SK-N-SH (cell line): Measurements from ENCODE around the gene TBC1D8. TPM values are rescaled to one million over a fixed set of nuclear protein-coding genes. Genes with fewer than 3 reads are reported as not detected.

Experiments
- CTCF ChIA-PET: fragments of 300-600, 350-600 bp; formaldehyde crosslinking; extraction: SDS; loops from one replicate; lab custom pipeline; 2021; lab: Yijun Ruan, JAX
- POLR2A ChIA-PET: fragments of 350-600 bp; sonication (Branson Sonifier 250); formaldehyde crosslinking; extraction: SDS; loops from one replicate; lab custom pipeline; 2020; ENCODE audit warnings: antibody characterized with exemption, inconsistent platforms; lab: Yijun Ruan, JAX
- DNase-seq: peaks from one replicate; pipeline ENCODE4 v3.0.0; 2012
- H2AFZ ChIP-seq: fragments of 200-600 bp; sonication (generic); 2 replicates; pipeline ENCODE4 v1.8.1; 2016; ENCODE audit warnings: antibody characterized with exemption, mild to moderate bottlenecking, low read depth
- H3F3A ChIP-seq: fragments of 200-600 bp; sonication (generic); replicated peaks from 2 replicates; pipeline ENCODE3; 2016; ENCODE audit warnings: antibody characterized with exemption, mild to moderate bottlenecking; ENCODE audit not compliant: insufficient read depth
- H3K27ac ChIP-seq, 2 experiments: fragments of 200-500 bp in 1 of 2; fragments of 200-600 bp in 1 of 2; sonication (Bioruptor generic) in 1 of 2; sonication (generic), shearing (Covaris generic) in 1 of 2; 2 replicates each; pipeline versions ENCODE4 v1.5.1 to v1.6.1; 2014 to 2016; ENCODE audit warnings: low read depth in 2 of 2, inconsistent platforms in 1 of 2, low read length in 1 of 2, mild to moderate bottlenecking in 1 of 2, mixed read lengths in 1 of 2
- H3K27me3 ChIP-seq: fragments of 200-600 bp; sonication (generic), shearing (Covaris generic); 2 replicates; pipeline ENCODE4 v1.6.1; 2016; ENCODE audit warnings: mixed run types; ENCODE audit not compliant: insufficient read depth
- H3K36me3 ChIP-seq, 2 experiments: fragments of 200-500 bp in 1 of 2; fragments of 200-600 bp in 1 of 2; sonication (Bioruptor generic) in 1 of 2; sonication (generic) in 1 of 2; replicated peaks in 1 of 2; 2 replicates each; pipeline versions ENCODE3 to v1.5.1; 2014 to 2016; ENCODE audit warnings: low read length in 1 of 2, mild to moderate bottlenecking in 1 of 2; ENCODE audit not compliant: insufficient read depth in 2 of 2, control insufficient read depth in 1 of 2
- H3K4me1 ChIP-seq, 2 experiments: fragments of 200-500 bp in 1 of 2; fragments of 200-600 bp in 1 of 2; sonication (Bioruptor generic) in 1 of 2; sonication (generic), shearing (Covaris generic) in 1 of 2; 2 replicates each; pipeline versions ENCODE4 v1.5.1 to v1.6.1; 2014 to 2016; ENCODE audit warnings: low read depth in 1 of 2, low read length in 1 of 2, mixed run types in 1 of 2; ENCODE audit not compliant: insufficient read depth in 2 of 2, control insufficient read depth in 1 of 2
- H3K4me2 ChIP-seq: fragments of 200-600 bp; sonication (generic), shearing (Covaris generic); 2 replicates; pipeline ENCODE4 v1.6.1; 2017; ENCODE audit warnings: mixed run types
- H3K4me3 ChIP-seq, 2 experiments: fragments of 200-500 bp in 1 of 2; fragments of 200-600 bp in 1 of 2; sonication (Bioruptor generic) in 1 of 2; sonication (generic), shearing (Covaris generic) in 1 of 2; 2 replicates each; pipeline versions ENCODE4 v1.5.1 to v1.8.1; 2014 to 2016; ENCODE audit warnings: low read depth in 2 of 2, inconsistent platforms in 1 of 2, low read length in 1 of 2, mild to moderate bottlenecking in 1 of 2, mixed read lengths in 1 of 2, moderate library complexity in 1 of 2
- H3K79me2 ChIP-seq: fragments of 200-600 bp; sonication (generic); 2 replicates; pipeline ENCODE4 v1.8.1; 2017; ENCODE audit warnings: mild to moderate bottlenecking; ENCODE audit not compliant: insufficient read depth
- H3K9ac ChIP-seq: fragments of 200-600 bp; sonication (generic); 2 replicates; pipeline ENCODE4 v1.6.1; 2017; ENCODE audit warnings: mixed run types
- H3K9me2 ChIP-seq: fragments of 200-600 bp; sonication (generic); 2 replicates; pipeline ENCODE4 v1.6.1; 2017; ENCODE audit warnings: mixed run types
- H3K9me3 ChIP-seq: fragments of 200-600 bp; sonication (generic); 2 replicates; pipeline ENCODE4 v1.6.1; 2017; ENCODE audit warnings: mixed run types, mild to moderate bottlenecking, moderate library complexity
- H4K20me1 ChIP-seq: fragments of 200-600 bp; sonication (generic); 2 replicates; pipeline ENCODE4 v1.6.1; 2017; ENCODE audit warnings: mild to moderate bottlenecking, mixed run types; ENCODE audit not compliant: insufficient read depth
- CHD2 ChIP-seq: fragments of 150-350 bp; IDR thresholded peaks from 2 replicates; pipeline ENCODE4 v1.6.1; 2018; ENCODE audit warnings: low read length; ENCODE audit not compliant: partially characterized antibody
- CTCF ChIP-seq: fragments of 200-600 bp; sonication (generic); IDR thresholded peaks from 2 replicates; pipeline ENCODE4 v1.6.1; 2017; ENCODE audit warnings: antibody characterized with exemption, mild to moderate bottlenecking, moderate library complexity
- ELF1 ChIP-seq: IDR thresholded peaks from 2 replicates; pipeline ENCODE4 v1.4.0; 2012
- EP300 ChIP-seq, 2 experiments: IDR thresholded peaks; 2 replicates each; pipeline versions ENCODE4 v1.4.0 to v1.6.1; 2012; ENCODE audit warnings: borderline replicate concordance in 1 of 2, low read depth in 1 of 2, low read length in 1 of 2
- EZH2phosphoT487 ChIP-seq: fragments of 200-600 bp; sonication (generic); IDR thresholded peaks from 2 replicates; pipeline ENCODE4 v1.6.1; 2017; ENCODE audit warnings: low read depth, mixed run types, mild to moderate bottlenecking, antibody characterized with exemption, moderate library complexity, borderline replicate concordance
- FOXJ3 ChIP-seq: sonication (generic); formaldehyde crosslinking; IDR thresholded peaks from 2 replicates; pipeline ENCODE4 v1.5.1; 2020; ENCODE audit warnings: mild to moderate bottlenecking, missing genetic modification reagents
- GABPA ChIP-seq: IDR thresholded peaks from 2 replicates; pipeline ENCODE4 v1.4.0; 2012; ENCODE audit warnings: low read depth, mild to moderate bottlenecking
- PBX3 ChIP-seq: IDR thresholded peaks from 2 replicates; pipeline ENCODE4; 2012
- RCOR1 ChIP-seq: fragments of 150-350 bp; IDR thresholded peaks from 2 replicates; pipeline ENCODE4 v1.6.1; 2017; ENCODE audit warnings: antibody characterized with exemption, low read length
- REST ChIP-seq: IDR thresholded peaks from 2 replicates; pipeline ENCODE4 v1.6.1; 2012; ENCODE audit warnings: mild to moderate bottlenecking, low read depth, low read length, moderate library complexity
- RFX5 ChIP-seq: IDR thresholded peaks from 2 replicates; pipeline ENCODE4 v1.6.1; 2012; ENCODE audit warnings: mild to moderate bottlenecking, improper control_type of control experiment, low read length
- SIN3A ChIP-seq: IDR thresholded peaks from 2 replicates; pipeline ENCODE4 v1.6.1; 2012; ENCODE audit warnings: low read depth, mild to moderate bottlenecking, low read length, moderate library complexity, borderline replicate concordance
- SMC3 ChIP-seq: IDR thresholded peaks from 2 replicates; pipeline ENCODE4 v1.6.1; 2012; ENCODE audit warnings: low read depth, low read length, improper control_type of control experiment
- TAF1 ChIP-seq: IDR thresholded peaks from 2 replicates; pipeline ENCODE4 v1.6.1; 2012; ENCODE audit warnings: low read depth, mild to moderate bottlenecking, low read length, moderate library complexity, borderline replicate concordance
- TCF12 ChIP-seq: IDR thresholded peaks from 2 replicates; pipeline ENCODE4 v1.4.0; 2012
- TEAD4 ChIP-seq: IDR thresholded peaks from 2 replicates; pipeline ENCODE4 v1.4.0; 2012; ENCODE audit warnings: mild to moderate bottlenecking, borderline replicate concordance; ENCODE audit not compliant: insufficient read depth
- USF1 ChIP-seq: IDR thresholded peaks from 2 replicates; pipeline ENCODE4 v1.4.0; 2012; ENCODE audit warnings: low read depth, borderline replicate concordance
- polyA plus RNA-seq, 3 experiments: library from polyadenylated mRNA; depleted of rRNA; stranded (reverse); fragments of >200 nt; gene quantifications; 2 replicates each; pipeline ENCODE4 v1.2.3, GENCODE V29; 2012
- TF ChIP-seq, protein P1 (sequence below): fragments of 150-350 bp; IDR thresholded peaks from 2 replicates; pipeline ENCODE4 v1.6.1; 2016; ENCODE audit warnings: mild to moderate bottlenecking, low read depth, low read length
- TF ChIP-seq, protein P2 (sequence below): fragments of 150-350 bp; IDR thresholded peaks from 2 replicates; pipeline ENCODE4 v1.6.1; 2017; ENCODE audit warnings: antibody characterized with exemption, low read length, low read depth, borderline replicate concordance

TBC1D8 gene
- polyA plus RNA-seq, 1 of the 3 experiments (the other 2 are of a cell fraction): 5.3 TPM

DNA sequence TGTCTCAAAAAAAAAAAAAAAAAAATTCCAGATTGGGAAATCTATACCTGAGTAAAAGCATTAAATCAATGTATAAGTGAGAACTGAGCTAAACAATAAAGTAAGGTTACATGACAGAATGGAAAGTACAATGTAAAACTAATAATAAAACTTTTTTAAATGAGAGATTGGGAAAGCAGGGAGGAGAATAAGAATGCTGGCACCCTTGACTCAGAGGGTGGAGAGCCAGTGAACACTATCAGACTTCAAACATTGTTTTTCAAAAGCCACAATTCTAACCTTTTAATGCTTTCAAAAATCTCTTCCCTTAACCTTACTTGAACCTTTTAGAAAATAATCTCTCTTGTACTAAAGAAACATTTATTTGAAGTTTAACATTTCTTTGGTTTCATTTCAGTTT, 63.5 kb downstream of the TBC1D8 start:
- H2AFZ ChIP-seq: no peak overlapping the region
- DNase-seq: no peak
- no peaks in the 10 kb centered on the region for H4K20me1 ChIP-seq
- H3F3A ChIP-seq: no peaks in the 10 kb centered on the region
- no peak overlapping the region for H3K9ac ChIP-seq
- H3K4me3 ChIP-seq: no peak overlapping the region
- H3K36me3 ChIP-seq: no peaks in the 10 kb centered on the region
- H3K9me3 ChIP-seq: no peaks in the 10 kb centered on the region
- no peaks in the 10 kb centered on the region for H3K27me3 ChIP-seq
- ChIA-PET CTCF (interaction anchor here (2.4 kb wide), 1 partner anchor 8 kb away, joined by 5 read pairs; no protein-coding TSS in a partner anchor), POLR2A (no interaction called here)
- no peak overlapping the region for H3K27ac ChIP-seq
- H3K79me2 ChIP-seq: no peaks in the 10 kb centered on the region
- H3K4me2 ChIP-seq: no peak overlapping the region
- H3K4me1 ChIP-seq: no peaks in the 10 kb centered on the region; a peak in 1 of 4 replicates
- TF ChIP-seq SMC3 (no peak), RFX5 (no peak), EP300 (IDR thresholded peaks at IDR 0.05; ENCODE audit: borderline replicate concordance in 1 of 2, low read depth in 1 of 2, low read length in 1 of 2) (no peak), CHD2 (no peak), GABPA (no peak), USF1 (no peak), TAF1 (no peak), RCOR1 (no peak), PBX3 (no peak), FOXJ3 (no peak), EZH2phosphoT487 (no peak), TEAD4 (no peak), REST (no peak), CTCF (no peak), ELF1 (no peak), SIN3A (no peak), TCF12 (no peak)
- TF ChIP-seq, protein P1, sequence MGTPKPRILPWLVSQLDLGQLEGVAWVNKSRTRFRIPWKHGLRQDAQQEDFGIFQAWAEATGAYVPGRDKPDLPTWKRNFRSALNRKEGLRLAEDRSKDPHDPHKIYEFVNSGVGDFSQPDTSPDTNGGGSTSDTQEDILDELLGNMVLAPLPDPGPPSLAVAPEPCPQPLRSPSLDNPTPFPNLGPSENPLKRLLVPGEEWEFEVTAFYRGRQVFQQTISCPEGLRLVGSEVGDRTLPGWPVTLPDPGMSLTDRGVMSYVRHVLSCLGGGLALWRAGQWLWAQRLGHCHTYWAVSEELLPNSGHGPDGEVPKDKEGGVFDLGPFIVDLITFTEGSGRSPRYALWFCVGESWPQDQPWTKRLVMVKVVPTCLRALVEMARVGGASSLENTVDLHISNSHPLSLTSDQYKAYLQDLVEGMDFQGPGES: no peak
- TF ChIP-seq, protein P2, sequence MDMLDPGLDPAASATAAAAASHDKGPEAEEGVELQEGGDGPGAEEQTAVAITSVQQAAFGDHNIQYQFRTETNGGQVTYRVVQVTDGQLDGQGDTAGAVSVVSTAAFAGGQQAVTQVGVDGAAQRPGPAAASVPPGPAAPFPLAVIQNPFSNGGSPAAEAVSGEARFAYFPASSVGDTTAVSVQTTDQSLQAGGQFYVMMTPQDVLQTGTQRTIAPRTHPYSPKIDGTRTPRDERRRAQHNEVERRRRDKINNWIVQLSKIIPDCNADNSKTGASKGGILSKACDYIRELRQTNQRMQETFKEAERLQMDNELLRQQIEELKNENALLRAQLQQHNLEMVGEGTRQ: no peak
- H3K9me2 ChIP-seq: no peaks in the 10 kb centered on the region
